ENCODE data around the gene CYTIP.

Gene CYTIP
- 500 to 619 reads per million in 2 experiments for total RNA-seq

- DNase-seq (ENCODE audit: low read depth), result peak; percentile 44
Measured at GRCh38 chr2:157443795-157444640, at the start of gene CYTIP. Gene CYTIP, minus strand, starts transcription at chr2:157444089. Its CDS starts 69 bp downstream, at chr2:157444020.

DNA sequence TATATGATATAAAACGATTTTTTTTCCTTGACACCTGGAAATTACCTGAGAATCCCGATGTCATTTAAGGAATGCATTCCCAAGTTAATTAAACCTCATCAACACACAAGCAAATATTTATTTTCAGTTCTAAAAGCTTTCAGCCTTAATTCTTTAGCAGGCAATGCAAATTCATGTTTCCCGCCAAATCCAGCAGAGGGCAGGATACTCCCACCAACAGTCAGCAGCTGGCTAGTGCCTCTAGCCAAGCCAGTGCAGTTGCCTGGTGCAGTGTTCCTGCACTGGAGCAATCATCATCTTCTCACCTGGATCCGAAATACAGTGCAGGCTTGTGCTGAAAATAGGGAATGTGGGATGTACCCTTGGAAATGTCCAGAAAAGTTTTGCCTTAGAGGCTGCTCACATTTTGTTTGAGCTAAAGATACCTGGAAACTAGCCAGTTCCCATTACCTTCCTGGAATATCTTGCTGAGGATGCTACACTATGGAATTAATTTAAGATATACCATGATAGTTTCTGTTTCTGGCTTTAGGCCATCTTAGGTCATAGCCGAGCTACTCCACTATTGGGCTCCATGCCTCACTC, 48.4 kb upstream of the CYTIP start:
- peak; percentile 57 for DNase-seq (ENCODE audit: low read depth)

DNA sequence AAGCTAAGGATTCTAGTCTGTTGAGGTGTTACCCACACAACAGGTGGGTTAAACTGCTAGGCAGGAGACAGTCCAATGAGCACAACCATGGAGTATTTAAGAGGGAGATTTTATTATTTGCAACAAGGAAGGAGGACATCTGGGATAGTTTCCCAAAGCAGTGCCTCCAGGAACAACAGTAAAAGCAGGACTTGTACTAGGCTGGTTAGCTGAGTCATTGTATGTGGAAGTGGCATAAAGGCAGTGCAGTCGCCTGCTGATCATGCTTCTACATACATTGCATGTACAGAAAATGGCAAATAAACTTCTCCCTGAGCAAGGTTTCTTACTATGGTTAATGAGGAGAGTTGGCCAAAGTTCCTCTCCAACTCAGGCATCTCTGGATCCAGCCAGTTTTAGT, 46.1 kb upstream of the CYTIP start:
- DNase-seq (ENCODE audit: low read depth), result no peak

GRCh38 chr2:157488877-157489276, 45.0 kb upstream of the CYTIP start:
- no peak for DNase-seq (ENCODE audit: low read depth)

GRCh38 chr2:157487747-157488146, 43.9 kb upstream of the CYTIP start:
- no peak for DNase-seq (ENCODE audit: low read depth)

- no peak for DNase-seq (ENCODE audit: low read depth)
Measured at GRCh38 chr2:157487271-157487610, 43.4 kb upstream of the CYTIP start.

GRCh38 chr2:157486596-157487270, 42.8 kb upstream of the CYTIP start:
- no peak for DNase-seq (ENCODE audit: low read depth)

- no peak for DNase-seq (ENCODE audit: low read depth)
Measured at GRCh38 chr2:157480182-157480961, 36.5 kb upstream of the CYTIP start.

- DNase-seq (ENCODE audit: low read depth), result no peak
Measured at GRCh38 chr2:157479081-157480027, 35.5 kb upstream of the CYTIP start.

DNA sequence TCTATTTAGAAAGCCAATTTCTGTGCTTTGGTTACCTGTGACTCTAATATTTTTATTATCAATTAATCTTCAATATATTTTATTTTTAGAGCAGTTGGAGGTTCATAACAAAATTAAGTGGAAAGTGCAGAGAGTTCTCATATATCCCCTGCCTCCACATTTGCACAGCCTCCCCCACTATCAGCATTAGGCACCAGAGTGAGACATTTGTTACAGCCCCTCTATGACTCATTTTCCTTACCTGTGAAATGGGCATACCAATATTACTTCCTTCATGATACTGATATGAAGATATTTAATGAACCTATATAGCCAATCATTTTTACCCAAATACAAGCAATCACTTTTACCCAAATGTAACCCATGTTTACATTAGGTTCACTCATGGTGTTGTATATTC, 34.0 kb upstream of the CYTIP start:
- DNase-seq (ENCODE audit: low read depth), result no peak

- DNase-seq (ENCODE audit: low read depth), result no peak
Measured at GRCh38 chr2:157476953-157477709, 33.2 kb upstream of the CYTIP start.

DNA sequence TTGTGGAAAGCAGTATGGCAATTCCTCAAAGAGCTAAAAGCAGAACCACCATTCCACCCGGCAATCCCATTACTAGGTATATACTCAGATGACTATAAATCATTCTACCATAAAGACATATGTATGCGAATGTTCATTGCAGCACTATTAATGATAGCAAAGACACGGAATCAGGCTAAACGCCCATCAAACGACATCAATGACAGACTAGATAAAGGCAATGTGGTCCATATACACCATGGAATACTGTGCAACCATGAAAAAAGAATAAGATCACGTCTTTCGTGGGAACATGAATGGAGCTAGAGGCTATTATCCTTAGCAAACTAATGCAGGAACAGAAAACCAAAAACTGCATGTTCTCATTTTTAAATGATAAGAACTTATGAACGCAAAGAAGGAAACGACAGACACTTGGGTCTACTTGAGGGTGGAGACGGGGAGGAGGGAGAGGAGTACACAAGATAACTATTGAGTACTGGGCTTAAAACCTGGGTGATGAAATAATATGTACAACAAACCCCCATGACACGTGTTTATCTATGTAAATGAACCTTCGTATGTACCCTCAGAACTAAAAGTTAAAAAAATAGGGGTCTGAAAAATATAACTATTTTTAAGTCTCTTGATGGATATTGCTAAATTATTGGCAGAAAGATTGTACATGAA, 32.0 kb upstream of the CYTIP start:
- no peak for DNase-seq (ENCODE audit: low read depth)

- DNase-seq (ENCODE audit: low read depth), result no peak
Measured at GRCh38 chr2:157473581-157473980, 29.7 kb upstream of the CYTIP start.

- no peak for DNase-seq (ENCODE audit: low read depth)
Measured at GRCh38 chr2:157471078-157471477, 27.2 kb upstream of the CYTIP start.

DNA sequence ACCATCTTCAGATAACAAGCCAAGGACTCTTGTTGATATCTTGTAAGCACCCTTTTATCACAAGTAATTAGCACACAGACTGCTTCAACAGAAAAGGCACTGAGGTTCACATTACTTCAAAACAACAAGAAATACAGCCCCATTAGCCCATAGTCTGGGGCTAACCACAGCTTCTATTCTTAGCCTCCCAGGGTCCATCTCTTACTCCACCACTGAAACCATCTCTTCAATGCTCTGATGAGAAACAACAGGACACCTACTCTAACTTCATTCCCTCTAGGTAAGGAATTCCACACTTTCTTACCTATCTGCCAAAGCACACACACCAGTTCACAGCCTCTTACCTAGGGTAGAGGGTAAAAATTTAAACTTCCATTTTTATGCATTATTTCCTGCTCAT, 26.4 kb upstream of the CYTIP start:
- DNase-seq (ENCODE audit: low read depth), result no peak

DNA sequence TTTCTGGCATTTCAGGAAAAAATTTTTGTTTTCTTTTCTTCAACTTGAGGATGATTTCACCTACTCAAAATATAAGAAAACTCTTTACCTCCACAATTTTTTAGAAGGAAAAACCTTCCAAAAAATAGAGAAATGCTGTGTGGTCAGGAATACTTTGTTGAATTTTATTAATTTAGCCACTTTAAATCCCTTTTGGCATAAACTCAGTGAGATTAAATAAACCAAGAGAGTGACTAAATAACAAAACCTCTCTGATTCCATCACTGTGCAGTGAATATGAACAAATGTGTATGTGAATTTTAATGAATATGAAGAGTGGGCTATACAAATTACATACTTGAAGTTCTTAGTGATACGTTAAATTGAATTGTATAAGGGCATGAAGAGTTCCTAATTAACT, 25.8 kb upstream of the CYTIP start:
- no peak for DNase-seq (ENCODE audit: low read depth)

DNA sequence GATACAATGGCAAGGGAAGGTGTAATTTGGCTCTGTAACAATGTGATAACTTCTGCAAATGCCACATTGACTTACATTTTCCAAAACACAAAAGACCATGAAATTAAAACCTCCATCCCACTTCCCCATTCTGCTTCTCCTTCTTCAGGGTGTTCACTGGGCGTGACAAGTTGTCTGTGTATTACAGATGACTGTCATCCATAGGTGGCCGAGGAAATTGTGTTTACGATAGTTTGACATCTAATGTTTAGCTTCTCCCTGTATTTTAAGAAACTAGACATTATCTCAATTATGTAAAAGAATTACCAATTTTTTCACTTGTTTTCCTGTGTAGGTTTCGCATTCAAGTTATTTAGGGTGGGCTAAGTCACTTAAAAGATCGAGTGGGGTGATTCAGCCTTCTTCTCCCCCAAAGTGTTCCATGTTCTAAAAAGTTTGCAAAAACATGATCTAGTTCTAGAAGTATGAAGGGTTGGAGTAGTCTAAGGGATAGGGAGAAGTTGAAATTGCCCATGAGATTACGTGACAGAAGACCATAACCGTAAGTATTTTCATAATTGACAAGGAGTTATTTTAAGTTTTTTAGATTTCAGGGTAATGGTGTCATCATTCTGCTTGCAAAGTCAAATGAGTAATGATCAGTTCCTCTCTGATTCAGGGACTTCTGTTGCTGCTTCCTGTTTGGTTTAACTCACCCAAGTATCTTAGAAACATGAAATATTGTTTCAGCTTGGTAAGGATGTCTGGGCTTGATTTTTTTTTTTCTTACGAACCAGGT, 25.2 kb upstream of the CYTIP start:
- DNase-seq (ENCODE audit: low read depth), result no peak

- DNase-seq (ENCODE audit: low read depth), result no peak
Measured at GRCh38 chr2:157466764-157467163, 22.9 kb upstream of the CYTIP start.

DNA sequence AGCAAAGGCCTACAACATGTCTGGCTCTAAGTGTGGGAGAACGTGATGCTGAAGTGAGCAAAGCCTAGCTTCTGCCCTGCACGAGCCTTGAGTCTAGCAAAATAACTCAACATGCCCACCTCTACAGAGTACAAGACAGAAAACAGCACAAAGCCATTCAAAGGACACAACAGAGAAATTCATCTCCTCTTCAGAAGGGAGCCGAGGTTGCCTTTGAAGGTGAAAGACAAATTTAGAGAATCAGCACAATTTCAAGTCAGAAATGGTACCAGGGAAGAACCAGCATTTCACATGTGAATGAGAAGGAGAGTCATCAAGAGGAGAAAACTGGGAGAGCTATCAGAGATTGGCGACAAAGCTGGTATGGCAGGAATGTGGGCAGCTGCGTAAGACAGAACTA, 21.7 kb upstream of the CYTIP start:
- no peak for DNase-seq (ENCODE audit: low read depth)

Measured in T follicular helper cell (primary cell).